T47D (cell line): ENCODE measurements around the gene E2F8.

Experiments used
- DNase-seq, 2 experiments: peaks; one replicate each; pipeline versions ENCODE4 v3.0.0 to v3.0.0-alpha.2; 2011 to 2012; ENCODE audit warnings: low read depth in 1 of 2, low spot score in 1 of 2
- JUND ChIP-seq: IDR thresholded peaks from 2 replicates; pipeline ENCODE4 v1.6.1; 2012; ENCODE audit warnings: low read depth
- in situ Hi-C: cut with HindIII; loops from 2 replicates; pipeline ENCODE4 v1.10.0; 2016; ENCODE audit warnings: low sequenced_read_pairs, low pct_unique_long_range_greater_than_20kb

E2F8 gene

GRCh38 chr11:19185516-19186052 is 55.2 kb downstream of the E2F8 start:
- in situ Hi-C loops, result no loop called here
- no peak for DNase-seq
- no peak for TF ChIP-seq JUND

DNA sequence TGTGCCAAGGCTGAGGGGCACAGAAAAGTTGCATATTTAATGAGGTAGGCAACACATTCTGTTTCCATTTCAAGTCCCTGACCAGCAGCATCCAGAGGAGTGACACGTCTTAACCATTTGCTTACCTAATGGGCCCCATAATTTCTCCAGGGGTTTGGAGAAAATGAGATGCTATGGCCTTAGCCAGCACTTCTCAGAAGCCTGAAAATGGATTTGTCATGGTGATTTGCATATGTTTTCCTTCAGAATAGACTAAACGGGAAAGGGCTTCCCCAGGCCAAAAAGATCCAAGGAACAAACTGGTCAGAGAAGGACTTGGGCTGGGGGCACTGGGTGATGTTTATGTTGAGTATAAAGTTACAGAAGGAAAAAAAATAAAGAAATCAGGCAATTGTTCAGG is 55.7 kb downstream of the E2F8 start:
- in situ Hi-C loops, result no loop called here
- TF ChIP-seq JUND, result no peak
- DNase-seq, result no peak

- in situ Hi-C loops, result no loop called here
- no peak for DNase-seq
- no peak for TF ChIP-seq JUND
Observed at GRCh38 chr11:19183646-19184045, 57.1 kb downstream of the E2F8 start.

GRCh38 chr11:19181531-19182261 is 59.0 kb downstream of the E2F8 start:
- no peak for DNase-seq
- in situ Hi-C loops, result no loop called here
- no peak for TF ChIP-seq JUND

- DNase-seq, result no peak
- TF ChIP-seq JUND, result no peak
- in situ Hi-C loops, result no loop called here
Observed at GRCh38 chr11:19176629-19177186, 64.0 kb downstream of the E2F8 start.
